GM12878 (cell line): Measurements from ENCODE around the gene TBC1D10A. TPM values are rescaled to one million over a fixed set of nuclear protein-coding genes. Genes with fewer than 3 reads are reported as not detected.

Source experiments
- ATAC-seq: fragments of 200-7000 bp; cut with Tn5 transposase; 3 replicates; pipeline ENCODE4 v1.9.1; 2020; ENCODE audit warnings: mild to moderate bottlenecking, moderate library complexity
- BruUV-seq: library from RNA; stranded (reverse); fragments of 400-500 nt; replicated peaks from 2 replicates; lab custom pipeline; 2021; lab: Mats Ljungman, UMichigan
- CTCF ChIA-PET: fragments of 300-600 bp; sonication (Branson Sonifier 250); formaldehyde crosslinking; extraction: SDS; loops from one replicate; lab custom pipeline; 2021; ENCODE audit warnings: inconsistent platforms; lab: Yijun Ruan, JAX
- POLR2A ChIA-PET: fragments of 350-600 bp; formaldehyde crosslinking; extraction: SDS; loops from one replicate; lab custom pipeline; 2021; ENCODE audit warnings: inconsistent platforms; lab: Charles Lee
- RAD21 ChIA-PET: fragments of 300-600 bp; sonication (Branson Sonifier 250); formaldehyde crosslinking; loops from one replicate; lab custom pipeline; 2023; ENCODE audit warnings: antibody characterized with exemption; ENCODE audit not compliant: unreplicated experiment; lab: Charles Lee
- SMC1A ChIA-PET: fragments of 300-600 bp; sonication (Branson Sonifier 250); formaldehyde crosslinking; loops from one replicate; lab custom pipeline; 2023; ENCODE audit not compliant: unreplicated experiment, uncharacterized antibody; lab: Charles Lee
- DNase-seq: peaks from one replicate; pipeline ENCODE4 v3.0.0-alpha.2; 2011; ENCODE audit warnings: low read depth, low spot score
- FAIRE-seq: peaks from 3 replicates; lab custom pipeline; 2011; peaks lifted over from hg19 to GRCh38; lab: Jason Lieb, UNC
- H2AFZ ChIP-seq: 2 replicates; pipeline ENCODE4 v1.6.0; 2011; ENCODE audit warnings: low read depth, low read length, control low read depth; ENCODE audit not compliant: control insufficient read depth
- H3K27ac ChIP-seq: 2 replicates; pipeline ENCODE4 v1.5.1; 2011; ENCODE audit warnings: control low read depth; ENCODE audit not compliant: control insufficient read depth, insufficient read depth
- H3K27me3 ChIP-seq, 2 experiments: replicated peaks in 1 of 2; 2 replicates each; pipeline versions ENCODE4 v1.6.0 to v1.6.1; 2011; ENCODE audit warnings: low read length in 1 of 2; ENCODE audit not compliant: control insufficient read depth in 2 of 2, insufficient read depth in 2 of 2
- H3K36me3 ChIP-seq, 2 experiments: 2 replicates each; pipeline ENCODE4 v1.5.1; 2011; ENCODE audit warnings: low read length in 1 of 2; ENCODE audit not compliant: control insufficient read depth in 2 of 2, insufficient read depth in 2 of 2
- H3K4me1 ChIP-seq: 2 replicates; pipeline ENCODE4 v1.6.1; 2011; ENCODE audit warnings: mild to moderate bottlenecking, low read length, moderate library complexity, mixed read lengths; ENCODE audit not compliant: control insufficient read depth, insufficient read depth
- H3K4me2 ChIP-seq: 2 replicates; pipeline ENCODE4 v1.6.0; 2011; ENCODE audit warnings: control low read depth; ENCODE audit not compliant: control insufficient read depth, insufficient read depth
- H3K4me3 ChIP-seq: fragments of 200-600 bp; sonication (generic); 2 replicates; pipeline ENCODE4 v1.5.1; 2016
- H3K79me2 ChIP-seq: 2 replicates; pipeline ENCODE4 v1.6.0; 2011; ENCODE audit warnings: low read length; ENCODE audit not compliant: control insufficient read depth, insufficient read depth
- H3K9ac ChIP-seq: 2 replicates; pipeline ENCODE4 v1.8.0; 2011; ENCODE audit warnings: low read length, control low read depth, mixed read lengths; ENCODE audit not compliant: control insufficient read depth, insufficient read depth
- H3K9me3 ChIP-seq: replicated peaks from 3 replicates; pipeline ENCODE4 v1.5.1; 2011; ENCODE audit warnings: mild to moderate bottlenecking, low read length; ENCODE audit not compliant: control insufficient read depth, insufficient read depth
- H4K20me1 ChIP-seq: 2 replicates; pipeline ENCODE4 v1.6.0; 2011; ENCODE audit not compliant: control insufficient read depth, insufficient read depth
- BCLAF1 ChIP-seq: fragments of 450-650 bp; IDR thresholded peaks from 2 replicates; pipeline ENCODE4 v1.6.1; 2017; ENCODE audit warnings: antibody characterized with exemption, mild to moderate bottlenecking, moderate library complexity
- BRCA1 ChIP-seq: IDR thresholded peaks from 2 replicates; pipeline ENCODE4 v1.6.1; 2011; ENCODE audit warnings: low read depth, low read length, improper control_type of control experiment
- HDAC2 ChIP-seq: fragments of 200-600 bp; sonication (generic); IDR thresholded peaks from 2 replicates; pipeline ENCODE4 v1.6.1; 2017
- IKZF2 ChIP-seq, 2 experiments: fragments of 450-650 bp; IDR thresholded peaks; 2 replicates each; pipeline ENCODE4 v1.6.1; 2017; ENCODE audit warnings: mild to moderate bottlenecking in 2 of 2, moderate library complexity in 2 of 2
- JUNB ChIP-seq: IDR thresholded peaks from 2 replicates; pipeline ENCODE4 v1.6.1; 2016; ENCODE audit warnings: antibody characterized with exemption, mild to moderate bottlenecking
- LARP7 ChIP-seq: fragments of 450-650 bp; IDR thresholded peaks from 2 replicates; pipeline ENCODE4 v1.6.1; 2017; ENCODE audit warnings: mild to moderate bottlenecking
- SREBF2 ChIP-seq: IDR thresholded peaks from 2 replicates; pipeline ENCODE4 v1.6.1; 2012; ENCODE audit warnings: mild to moderate bottlenecking, low read length
- TAF1 ChIP-seq: IDR thresholded peaks from 2 replicates; pipeline ENCODE4 v1.6.1; 2011; ENCODE audit warnings: mild to moderate bottlenecking, low read depth, low read length, borderline replicate concordance
- TCF7 ChIP-seq: IDR thresholded peaks from 2 replicates; pipeline ENCODE4 v1.6.1; 2014; ENCODE audit warnings: antibody characterized with exemption, borderline replicate concordance
- ZNF592 ChIP-seq: fragments of 450-650 bp; IDR thresholded peaks from 2 replicates; pipeline ENCODE4 v1.6.1; 2017; ENCODE audit warnings: mild to moderate bottlenecking, moderate library complexity
- ZSCAN29 ChIP-seq: fragments of 450-650 bp; IDR thresholded peaks from 2 replicates; pipeline ENCODE4 v1.6.1; 2017; ENCODE audit warnings: mild to moderate bottlenecking, moderate library complexity
- WGBS: methylation state at CpG from one replicate; pipeline ENCODE4 v1.1.6; 2016; ENCODE audit warnings: low lambda C conversion rate; ENCODE audit not compliant: insufficient replicate concordance, insufficient coverage; ENCODE audit errors: missing lambda C conversion rate; 5-methylcytosine and 5-hydroxymethylcytosine counted together
- in situ Hi-C: fragments of 300-500 bp; cut with MboI; formaldehyde crosslinking; loops from 9 replicates; pipeline ENCODE4 v1.14.3; 2018; ENCODE audit warnings: mixed read lengths
- intact Hi-C: fragments of 100-400 bp; cut with micrococcal nuclease; formaldehyde crosslinking; loops from one replicate; pipeline ENCODE4 v1.14.2; 2022; ENCODE audit not compliant: unreplicated experiment
- polyA plus RNA-seq, 11 experiments: library from polyadenylated mRNA; depleted of rRNA in 4 of 11; unstranded in 6 of 11; stranded (reverse) in 5 of 11; fragments of >200 nt; fragmentation: Nextera tagmentation in 4 of 11; fragmentation: Illumina TruSeq in 1 of 11; extraction: Ambion mirVana in 4 of 11; extraction: Trizol in 1 of 11; gene quantifications; 1 replicate in 1 of 11; 2 replicates in 10 of 11; pipeline versions ENCODE4 v1.2.1 to v1.2.3, GENCODE V29; 2011 to 2016; ENCODE audit warnings: inconsistent platforms in 2 of 11, missing spikeins in 2 of 11, low read depth in 1 of 11
- total RNA-seq, 4 experiments: library from RNA; depleted of rRNA in 3 of 4; stranded (reverse); fragments of >200 nt in 3 of 4; fragmentation: Illumina TruSeq in 1 of 4; extraction: Trizol in 1 of 4; gene quantifications; 2 replicates each; pipeline versions ENCODE4 v1.2.1 to v1.2.3, GENCODE V29; 2013 to 2021

TBC1D10A gene
- total and polyA plus RNA-seq, 10 of the 15 experiments (the other 5 are each of a cell fraction or from before 2014, with no cell fraction given): 0.27 to 25.7 (median 15.3) TPM

- TF ChIP-seq ZNF592 (no peak), BRCA1 (no peak)
- TF ChIP-seq, all 136 proteins: peak for 0
Measured at GRCh38 chr22:30260276-30260675, 66.5 kb downstream of the TBC1D10A start (continued).

GRCh38 chr22:30254314-30254713 lies 72.4 kb downstream of the TBC1D10A start:
- peaks cover 10% of the 10 kb centered on the region for H3K4me1 ChIP-seq
- H3K9ac ChIP-seq: no peak overlapping the region
- H3K36me3 ChIP-seq: no peaks in the 10 kb centered on the region
- intact Hi-C loops: no loop called here
- in situ Hi-C loops: no loop called here
- H3K79me2 ChIP-seq: no peaks in the 10 kb centered on the region
- H3K27ac ChIP-seq: no peak overlapping the region
- FAIRE-seq: no peak
- ATAC-seq: no peak
- ChIA-PET SMC1A (no interaction called here), RAD21 (interaction anchor here (1.0 to 2.2 kb wide), 3 partner anchors 34 to 147 kb away, joined by 4 to 22 read pairs (median 8); partner anchors contain the start of gene RNF215), POLR2A (no interaction called here), CTCF (interaction anchor here (1.6 to 2.1 kb wide), 5 partner anchors 9 to 149 kb away, joined by 4 to 20 read pairs (median 7); no protein-coding TSS in a partner anchor)
- TF ChIP-seq BCLAF1: no peak
- no peak for TF ChIP-seq ZNF592
- no peak for TF ChIP-seq ZSCAN29
- TF ChIP-seq JUNB: no peak
- no peak for TF ChIP-seq LARP7
- no peak for TF ChIP-seq TCF7
- no peak for TF ChIP-seq HDAC2
- TF ChIP-seq SREBF2: no peak
- TF ChIP-seq TAF1: no peak
- TF ChIP-seq IKZF2 (IDR thresholded peaks at IDR 0.05): no peak
- no peak for DNase-seq
- no peaks in the 10 kb centered on the region; a peak in 1 of 4 replicates for H3K27me3 ChIP-seq
- no peaks in the 10 kb centered on the region for H3K9me3 ChIP-seq
- H3K4me3 ChIP-seq: no peak overlapping the region
- BruUV-seq: no TSS peak
- no peaks in the 10 kb centered on the region for H4K20me1 ChIP-seq
- H2AFZ ChIP-seq: no peak overlapping the region
- H3K4me2 ChIP-seq: no peak overlapping the region
- 30% methylated on average over 6 of the region's 6 CpGs for WGBS
